Stomach (tissue), 9 donors: ENCODE measurements around the gene INSRR. TPM values are rescaled to one million over a fixed set of nuclear protein-coding genes. Genes with fewer than 3 reads are reported as not detected.

Source experiments
- DNase-seq, 2 donors: peaks; one replicate each; pipeline versions ENCODE4 v3.0.0 to v3.0.0-alpha.2; 2013 to 2019
- H3K27ac ChIP-seq, 5 donors: fragments of 200-600 bp in 4 of 5; sonication (generic) in 4 of 5; one replicate each; pipeline ENCODE4 v1.5.1; 2013 to 2019; ENCODE audit warnings: mild to moderate bottlenecking in 1 of 5, moderate library complexity in 1 of 5
- H3K27me3 ChIP-seq, 3 donors: fragments of 200-600 bp; sonication (generic); one replicate each; pipeline ENCODE4 v1.5.1; 2017 to 2019; ENCODE audit warnings: mixed run types in 1 of 3
- H3K36me3 ChIP-seq, 4 donors: fragments of 200-600 bp; sonication (generic); 1 replicate in 3 of 4; 2 replicates in 1 of 4; pipeline ENCODE4 v1.5.1; 2016 to 2019
- H3K4me1 ChIP-seq, 4 donors: fragments of 200-600 bp; sonication (generic); one replicate each; pipeline ENCODE4 v1.5.1; 2016 to 2019
- H3K4me3 ChIP-seq, 4 donors: fragments of 200-600 bp; sonication (generic) in 3 of 4; one replicate each; pipeline ENCODE4 v1.5.1; 2016 to 2019; ENCODE audit warnings: mild to moderate bottlenecking in 1 of 4
- H3K9me3 ChIP-seq, 4 donors: fragments of 200-600 bp; sonication (generic); one replicate each; pipeline ENCODE4 v1.5.1; 2016 to 2019
- CTCF ChIP-seq, 7 experiments: fragments of 450-650 bp in 4 of 7; fragments of 200-600 bp in 3 of 7; sonication (generic) in 3 of 7; IDR thresholded peaks; one replicate each; pipeline ENCODE4 v1.5.1; 2016 to 2019; ENCODE audit warnings: antibody characterized with exemption in 7 of 7, control low read depth in 2 of 7, mild to moderate bottlenecking in 1 of 7
- EP300 ChIP-seq: sonication (generic); formaldehyde crosslinking; IDR thresholded peaks from one replicate; pipeline ENCODE4 v1.6.1; 2017; ENCODE audit warnings: antibody characterized with exemption
- POLR2A ChIP-seq, 4 donors: fragments of 450-650 bp; IDR thresholded peaks; one replicate each; pipeline ENCODE4 v1.6.1; 2016; ENCODE audit warnings: antibody characterized with exemption in 4 of 4, control low read depth in 2 of 4, mild to moderate bottlenecking in 1 of 4, moderate library complexity in 1 of 4
- POLR2AphosphoS5 ChIP-seq, 3 donors: sonication (generic); formaldehyde crosslinking; IDR thresholded peaks; one replicate each; pipeline ENCODE4 v1.6.1; 2016; ENCODE audit warnings: antibody characterized with exemption in 3 of 3
- WGBS, 5 donors: extraction: QIAGEN DNeasy Blood & Tissue Kit in 3 of 5; methylation state at CpG; one replicate each; pipeline versions ENCODE4 v1.1.5 to v1.1.7; 2013 to 2018; 5-methylcytosine and 5-hydroxymethylcytosine counted together
- intact Hi-C: fragments of 100-400 bp; cut with DNase I; formaldehyde crosslinking; loops from one replicate; pipeline ENCODE4 v1.15.1; 2023; ENCODE audit warnings: low total_unique reads
- polyA plus RNA-seq, 3 donors: library from polyadenylated mRNA; stranded (reverse); fragments of 200-250 nt; gene quantifications; one replicate each; pipeline ENCODE4 v1.2.3, GENCODE V29; 2013
- total RNA-seq, 5 donors: library from RNA; depleted of rRNA; stranded (reverse); fragments of >200 nt; gene quantifications; one replicate each; pipeline versions ENCODE4 v1.1.0 to v1.2.3, GENCODE V29; 2014 to 2016
- donor health status: healthy with polysubstance abuse.
- donor health status: Bipolar disorder and iron deficiency.
- donor health status: healthy.

The INSRR gene
- total and polyA plus RNA-seq, 8 donors: 0.15 to 0.75 (median 0.29) TPM; not detected in 3

- intact Hi-C loops: no loop called here
- TF ChIP-seq POLR2AphosphoS5 (IDR thresholded peaks at IDR 0.05) (no peak), EP300 (no peak), POLR2A (IDR thresholded peaks at IDR 0.05) (no peak), CTCF (IDR thresholded peaks at IDR 0.05) (no peak)
- H3K27me3 ChIP-seq: peaks cover 4 to 100% (median 67%) of the 10 kb centered on the region in 3 donors
Measured at GRCh38 chr1:156844102-156844501, 14.8 kb downstream of the INSRR start.

GRCh38 chr1:156842618-156843300 lies 16.2 kb downstream of the INSRR start:
- TF ChIP-seq POLR2A (IDR thresholded peaks at IDR 0.05) (no peak), EP300 (no peak), CTCF (IDR thresholded peaks at IDR 0.05) (no peak)
- Histone ChIP-seq H3K9me3 (no peaks in the 10 kb centered on the region), H3K4me1 (peaks cover 8 to 14% (median 12%) of the 10 kb centered on the region in 4 donors), H3K4me3 (no peak overlapping the region), H3K36me3 (no peaks in the 10 kb centered on the region), H3K27ac (no peak overlapping the region), H3K27me3 (peaks cover 4 to 100% (median 60%) of the 10 kb centered on the region in 3 donors)
- DNase-seq: no peak
- intact Hi-C loops: no loop called here
- 72 to 83% (median 75%) methylated on average over 9 of the region's 9 CpGs for WGBS, 5 donors

More at GRCh38 chr1:156844102-156844501, 14.8 kb downstream of the INSRR start:
- Histone ChIP-seq H3K9me3 (no peaks in the 10 kb centered on the region), H3K4me3 (no peak overlapping the region), H3K4me1 (peaks cover 8 to 23% (median 16%) of the 10 kb centered on the region in 4 donors), H3K27ac (no peak overlapping the region), H3K36me3 (no peaks in the 10 kb centered on the region)
- 32 to 47% (median 42%) methylated on average over 6 of the region's 6 CpGs for WGBS, 5 donors
- no peak for DNase-seq

GRCh38 chr1:156841295-156841855 lies 17.5 kb downstream of the INSRR start:
- intact Hi-C loops: no loop called here

GRCh38 chr1:156840898-156841279 lies 18.0 kb downstream of the INSRR start:
- 45 to 70% (median 58%) methylated on average over 14 of the region's 14 CpGs for WGBS, 5 donors
- intact Hi-C loops: no loop called here
- no peaks in the 10 kb centered on the region for H3K9me3 ChIP-seq
- no peak for DNase-seq
- no peak for TF ChIP-seq CTCF (IDR thresholded peaks at IDR 0.05)
- TF ChIP-seq POLR2A (IDR thresholded peaks at IDR 0.05): no peak
- TF ChIP-seq EP300: no peak
- TF ChIP-seq POLR2AphosphoS5 (IDR thresholded peaks at IDR 0.05): no peak
- H3K27me3 ChIP-seq: peaks cover 4 to 100% (median 56%) of the 10 kb centered on the region in 3 donors
- no peak overlapping the region for H3K4me3 ChIP-seq
- no peak overlapping the region for H3K27ac ChIP-seq
- H3K36me3 ChIP-seq: no peaks in the 10 kb centered on the region
- peaks cover 8 to 14% (median 12%) of the 10 kb centered on the region in 4 donors for H3K4me1 ChIP-seq

More at GRCh38 chr1:156841295-156841855, 17.5 kb downstream of the INSRR start:
- H3K4me3 ChIP-seq: no peak overlapping the region
- no peaks in the 10 kb centered on the region for H3K36me3 ChIP-seq
- TF ChIP-seq POLR2AphosphoS5 (IDR thresholded peaks at IDR 0.05): no peak
- no peak for TF ChIP-seq CTCF (IDR thresholded peaks at IDR 0.05)
- no peak for TF ChIP-seq POLR2A (IDR thresholded peaks at IDR 0.05)
- TF ChIP-seq EP300: no peak
- 67 to 77% (median 71%) methylated on average over 10 to 16 of the region's 16 CpGs for WGBS, 5 donors
- no peak overlapping the region for H3K27ac ChIP-seq
- peaks cover 8 to 14% (median 12%) of the 10 kb centered on the region in 4 donors for H3K4me1 ChIP-seq
- no peaks in the 10 kb centered on the region for H3K9me3 ChIP-seq
- DNase-seq: no peak
- peaks cover 4 to 100% (median 60%) of the 10 kb centered on the region in 3 donors for H3K27me3 ChIP-seq
